ENCODE measurements around the gene MLLT11.

The MLLT11 gene

DNA sequence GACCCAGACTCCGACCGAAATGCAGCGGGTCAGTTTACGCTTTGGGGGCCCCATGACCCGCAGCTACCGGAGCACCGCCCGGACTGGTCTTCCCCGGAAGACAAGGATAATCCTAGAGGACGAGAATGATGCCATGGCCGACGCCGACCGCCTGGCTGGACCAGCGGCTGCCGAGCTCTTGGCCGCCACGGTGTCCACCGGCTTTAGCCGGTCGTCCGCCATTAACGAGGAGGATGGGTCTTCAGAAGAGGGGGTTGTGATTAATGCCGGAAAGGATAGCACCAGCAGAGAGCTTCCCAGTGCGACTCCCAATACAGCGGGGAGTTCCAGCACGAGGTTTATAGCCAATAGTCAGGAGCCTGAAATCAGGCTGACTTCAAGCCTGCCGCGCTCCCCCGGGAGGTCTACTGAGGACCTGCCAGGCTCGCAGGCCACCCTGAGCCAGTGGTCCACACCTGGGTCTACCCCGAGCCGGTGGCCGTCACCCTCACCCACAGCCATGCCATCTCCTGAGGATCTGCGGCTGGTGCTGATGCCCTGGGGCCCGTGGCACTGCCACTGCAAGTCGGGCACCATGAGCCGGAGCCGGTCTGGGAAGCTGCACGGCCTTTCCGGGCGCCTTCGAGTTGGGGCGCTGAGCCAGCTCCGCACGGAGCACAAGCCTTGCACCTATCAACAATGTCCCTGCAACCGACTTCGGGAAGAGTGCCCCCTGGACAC, 12.1 kb upstream of the MLLT11 start:
- no peak overlapping the region; the same call in 1 of the 2 replicates for H3K27ac ChIP-seq
- TF ChIP-seq, protein P1, sequence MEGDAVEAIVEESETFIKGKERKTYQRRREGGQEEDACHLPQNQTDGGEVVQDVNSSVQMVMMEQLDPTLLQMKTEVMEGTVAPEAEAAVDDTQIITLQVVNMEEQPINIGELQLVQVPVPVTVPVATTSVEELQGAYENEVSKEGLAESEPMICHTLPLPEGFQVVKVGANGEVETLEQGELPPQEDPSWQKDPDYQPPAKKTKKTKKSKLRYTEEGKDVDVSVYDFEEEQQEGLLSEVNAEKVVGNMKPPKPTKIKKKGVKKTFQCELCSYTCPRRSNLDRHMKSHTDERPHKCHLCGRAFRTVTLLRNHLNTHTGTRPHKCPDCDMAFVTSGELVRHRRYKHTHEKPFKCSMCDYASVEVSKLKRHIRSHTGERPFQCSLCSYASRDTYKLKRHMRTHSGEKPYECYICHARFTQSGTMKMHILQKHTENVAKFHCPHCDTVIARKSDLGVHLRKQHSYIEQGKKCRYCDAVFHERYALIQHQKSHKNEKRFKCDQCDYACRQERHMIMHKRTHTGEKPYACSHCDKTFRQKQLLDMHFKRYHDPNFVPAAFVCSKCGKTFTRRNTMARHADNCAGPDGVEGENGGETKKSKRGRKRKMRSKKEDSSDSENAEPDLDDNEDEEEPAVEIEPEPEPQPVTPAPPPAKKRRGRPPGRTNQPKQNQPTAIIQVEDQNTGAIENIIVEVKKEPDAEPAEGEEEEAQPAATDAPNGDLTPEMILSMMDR (conservative IDR thresholded peaks at IDR 0.05), result no peak
- no peak for TF ChIP-seq ZFX (IDR thresholded peaks at IDR 0.05)

DNA sequence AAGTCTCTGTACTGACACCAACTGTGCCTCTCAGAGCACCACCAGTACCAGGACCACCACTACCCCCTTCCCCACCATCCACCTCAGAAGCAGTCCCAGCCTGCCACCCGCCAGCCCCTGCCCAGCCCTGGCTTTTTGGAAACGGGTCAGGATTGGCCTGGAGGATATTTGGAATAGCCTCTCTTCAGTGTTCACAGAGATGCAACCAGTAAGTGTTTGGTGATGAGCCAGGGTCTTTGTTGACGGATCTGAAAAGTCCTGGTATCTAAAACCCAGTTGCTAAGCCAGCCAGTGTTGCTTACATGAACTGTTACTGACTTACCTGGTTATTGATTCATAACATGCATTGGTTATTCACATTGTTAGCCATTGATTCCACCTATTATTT, 11.6 kb upstream of the MLLT11 start:
- no peak overlapping the region; the same call in 1 of the 2 replicates for H3K27ac ChIP-seq
- TF ChIP-seq, protein P1 (conservative IDR thresholded peaks at IDR 0.05), result no peak; the same call in 1 of the 2 replicates
- TF ChIP-seq ZFX (IDR thresholded peaks at IDR 0.05), result no peak

DNA sequence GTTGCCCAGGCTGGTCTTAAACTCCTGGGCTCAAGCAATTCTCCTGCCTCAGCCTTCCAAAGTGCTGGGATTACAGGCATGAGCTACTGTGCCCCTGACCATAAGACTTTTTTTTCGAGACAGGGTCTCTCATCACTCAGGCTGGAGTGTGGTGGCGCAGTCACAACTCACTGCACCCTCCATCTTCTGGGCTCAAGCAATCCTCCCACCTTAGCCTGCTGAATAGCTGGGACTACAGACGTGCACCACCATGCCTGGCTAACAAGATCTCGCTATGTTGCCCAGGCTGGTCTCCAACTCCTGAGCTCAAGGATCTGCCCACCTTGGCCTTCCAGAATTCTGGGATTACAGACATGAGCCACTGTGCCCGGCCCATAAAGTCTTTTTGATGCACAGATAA, 10.7 kb upstream of the MLLT11 start:
- no peak overlapping the region for H3K27ac ChIP-seq
- TF ChIP-seq, protein P1 (conservative IDR thresholded peaks at IDR 0.05), result no peak
- no peak for TF ChIP-seq ZFX (IDR thresholded peaks at IDR 0.05)

DNA sequence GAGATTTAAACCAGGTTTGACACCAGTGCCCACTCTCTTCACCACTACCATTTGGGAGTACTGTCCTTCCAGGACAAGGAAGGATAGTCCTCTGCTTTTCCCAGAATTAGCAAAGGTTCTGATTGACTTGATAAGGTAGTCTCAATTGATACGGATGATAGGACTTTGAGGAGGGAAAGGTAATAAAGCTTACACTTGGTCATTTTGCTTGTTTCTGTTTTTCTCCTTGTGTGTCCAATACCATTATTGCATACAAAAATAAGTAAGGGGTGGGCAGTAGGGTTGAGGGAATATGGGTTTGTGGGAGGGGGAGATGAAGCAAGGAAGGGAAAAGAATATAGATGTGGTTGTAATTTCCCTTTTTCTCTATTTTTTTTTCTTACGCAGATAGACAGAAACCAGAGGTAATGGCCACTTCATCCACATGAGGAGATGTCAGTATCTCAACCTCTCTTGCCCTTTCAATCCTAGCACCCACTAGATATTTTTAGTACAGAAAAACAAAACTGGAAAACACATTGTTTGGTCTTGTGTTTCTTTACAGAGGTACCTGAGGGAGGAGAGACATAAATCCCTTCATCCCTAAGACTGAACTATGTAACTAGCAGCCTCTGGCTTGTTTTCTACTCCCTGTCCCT, 10.0 kb upstream of the MLLT11 start:
- no peak overlapping the region for H3K27ac ChIP-seq
- no peak for TF ChIP-seq ZFX (IDR thresholded peaks at IDR 0.05)
- TF ChIP-seq, protein P1 (conservative IDR thresholded peaks at IDR 0.05), result no peak

DNA sequence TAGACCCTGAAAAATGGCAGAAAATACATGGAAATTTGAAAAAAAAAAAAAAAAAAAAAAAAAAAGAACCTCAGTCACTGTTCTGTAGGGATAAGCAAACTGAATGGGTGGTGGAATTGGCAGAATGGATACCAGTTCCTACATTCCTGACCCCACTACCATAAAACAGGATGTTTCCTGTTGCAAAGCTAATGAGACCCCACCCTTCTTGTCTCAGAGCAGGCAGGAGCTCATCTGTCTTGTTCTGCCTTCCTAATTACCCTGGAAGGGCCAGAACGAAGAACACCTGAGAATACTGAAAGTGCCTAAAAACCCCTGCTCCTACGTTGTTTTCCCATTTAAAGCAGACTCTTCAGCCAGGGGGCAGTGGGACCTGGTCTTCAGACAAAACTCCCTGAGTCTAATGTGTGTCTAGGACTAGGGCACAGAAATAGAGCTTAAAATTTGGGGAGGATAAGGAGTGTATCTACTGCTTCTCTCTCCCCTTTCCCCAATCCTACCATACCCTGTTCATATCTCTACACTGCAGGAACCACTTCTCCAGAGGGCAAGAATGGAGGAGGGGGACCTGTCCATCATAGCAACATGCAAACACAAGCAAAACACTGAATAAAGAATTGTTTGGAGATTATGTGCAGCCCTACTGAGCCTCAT, 8.7 kb upstream of the MLLT11 start:
- TF ChIP-seq, protein P1 (conservative IDR thresholded peaks at IDR 0.05), result no peak
- TF ChIP-seq ZFX (IDR thresholded peaks at IDR 0.05), result no peak
- no peak overlapping the region for H3K27ac ChIP-seq

DNA sequence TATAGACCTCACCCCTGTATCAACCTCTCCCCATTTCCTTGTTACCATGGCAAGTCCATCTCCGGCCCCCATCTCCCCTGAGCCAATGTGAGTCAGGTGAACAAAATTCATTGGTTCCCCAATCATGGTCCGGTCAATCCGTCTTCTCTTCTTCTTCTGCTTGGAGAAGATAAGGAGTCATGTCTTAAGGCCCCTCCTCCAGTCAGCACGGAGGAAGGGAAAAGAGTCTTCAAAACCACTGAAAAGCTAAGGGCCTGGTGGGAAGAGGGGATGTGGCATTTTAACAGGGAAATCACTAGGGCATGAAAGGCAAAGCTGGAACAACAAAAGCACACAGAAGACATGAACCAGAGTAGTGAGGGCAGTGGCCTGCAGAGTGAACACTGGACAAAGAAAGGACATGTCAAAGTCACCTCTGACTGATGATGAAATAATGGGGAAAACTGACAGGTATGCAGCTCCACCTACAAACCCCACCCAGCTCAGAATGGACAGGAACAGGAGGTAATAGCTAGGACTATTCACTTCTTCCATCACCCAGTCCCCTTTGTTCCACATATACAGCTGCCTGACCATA, 5.1 kb upstream of the MLLT11 start:
- TF ChIP-seq, protein P1 (conservative IDR thresholded peaks at IDR 0.05), result no peak
- no peak for TF ChIP-seq ZFX (IDR thresholded peaks at IDR 0.05)

DNA sequence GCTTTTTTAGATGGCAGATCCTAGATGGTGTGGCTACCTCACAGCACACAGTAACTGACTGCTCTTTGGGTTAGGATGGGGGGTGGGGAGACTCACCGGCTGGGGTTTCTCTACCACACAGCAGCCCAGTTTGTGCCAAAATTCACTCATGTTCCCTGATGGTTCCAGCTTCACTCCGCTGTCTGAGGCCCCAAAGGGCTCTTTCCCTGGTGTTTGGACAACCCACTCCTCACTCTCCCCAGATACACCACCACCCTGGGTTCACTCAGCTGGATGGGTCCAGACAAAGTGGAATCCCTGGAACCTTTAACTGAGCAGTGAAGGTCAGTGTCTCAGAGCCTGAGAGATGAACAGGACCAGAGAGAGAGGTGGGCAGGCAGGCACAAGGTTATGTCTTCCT, 4.6 kb upstream of the MLLT11 start:
- peak overlapping the region; percentile 97 for H3K27ac ChIP-seq

More for the DNA sequence above, 5.1 kb upstream of the MLLT11 start:
- H3K27ac ChIP-seq, result peak overlapping the region; percentile 97

More for the DNA sequence above, 4.6 kb upstream of the MLLT11 start:
- TF ChIP-seq, protein P1 (conservative IDR thresholded peaks at IDR 0.05), result no peak
- no peak for TF ChIP-seq ZFX (IDR thresholded peaks at IDR 0.05)
